Panc1 (cell line): Measurements from ENCODE around the gene APOBR. TPM values are rescaled to one million over a fixed set of nuclear protein-coding genes. Genes with fewer than 3 reads are reported as not detected.

ENCODE experiments used
- ATAC-seq: fragments of 200-7000 bp; cut with Tn5 transposase; 2 replicates; pipeline ENCODE4 v1.9.1; 2020; ENCODE audit warnings: mild to moderate bottlenecking, moderate library complexity
- BruUV-seq: library from RNA; stranded (reverse); fragments of 400-500 nt; replicated peaks from 2 replicates; lab custom pipeline; 2021; lab: Mats Ljungman, UMichigan
- CTCF ChIA-PET: fragments of 300-600 bp; sonication (Branson Sonifier 250); formaldehyde crosslinking; loops from one replicate; lab custom pipeline; 2022; ENCODE audit warnings: antibody characterized with exemption; lab: Charles Lee
- POLR2A ChIA-PET: fragments of 300-600 bp; sonication (Branson Sonifier 250); formaldehyde crosslinking; loops from one replicate; lab custom pipeline; 2022; ENCODE audit warnings: antibody characterized with exemption; lab: Charles Lee
- DNase-seq: peaks from one replicate; pipeline ENCODE4 v3.0.0-alpha.2; 2010; ENCODE audit warnings: low read depth, low spot score
- H3K27ac ChIP-seq: 2 replicates; pipeline ENCODE4 v1.5.1; 2011; ENCODE audit warnings: mild to moderate bottlenecking, low read length, inconsistent platforms
- H3K27me3 ChIP-seq: fragments of 200-500 bp; sonication (Bioruptor generic); 2 replicates; pipeline ENCODE4 v1.6.0; 2014; ENCODE audit warnings: low read length, inconsistent platforms; ENCODE audit not compliant: control insufficient read depth, insufficient read depth
- H3K36me3 ChIP-seq: fragments of 200-500 bp; sonication (Bioruptor generic); 2 replicates; pipeline ENCODE4 v1.5.1; 2014; ENCODE audit warnings: inconsistent platforms, mild to moderate bottlenecking, low read length, moderate library complexity; ENCODE audit not compliant: control insufficient read depth, insufficient read depth
- H3K4me1 ChIP-seq: 2 replicates; pipeline ENCODE4 v1.5.1; 2011; ENCODE audit warnings: inconsistent platforms, mild to moderate bottlenecking, low read length, moderate library complexity; ENCODE audit not compliant: control insufficient read depth, insufficient read depth
- H3K4me3 ChIP-seq, 2 experiments: 2 replicates each; pipeline ENCODE4 v1.5.1; 2011 to 2012; ENCODE audit warnings: low read depth in 2 of 2, low read length in 2 of 2, mild to moderate bottlenecking in 2 of 2, inconsistent platforms in 1 of 2, moderate library complexity in 1 of 2
- H3K9me3 ChIP-seq: fragments of 200-500 bp; sonication (Bioruptor generic); 2 replicates; pipeline ENCODE4 v1.5.1; 2014; ENCODE audit warnings: low read depth, mild to moderate bottlenecking, inconsistent platforms, low read length, moderate library complexity; ENCODE audit not compliant: control insufficient read depth, insufficient read depth
- POLR2AphosphoS5 ChIP-seq: IDR thresholded peaks from 2 replicates; pipeline ENCODE4 v1.6.1; 2012; ENCODE audit warnings: mild to moderate bottlenecking, low read depth, low read length, moderate library complexity
- SIN3A ChIP-seq: IDR thresholded peaks from 2 replicates; pipeline ENCODE4 v1.6.1; 2012; ENCODE audit warnings: low read depth, mild to moderate bottlenecking, low read length, moderate library complexity, borderline replicate concordance; ENCODE audit not compliant: insufficient read depth
- TCF7L2 ChIP-seq: IDR thresholded peaks from 2 replicates; pipeline ENCODE4 v1.6.1; 2011; ENCODE audit warnings: mild to moderate bottlenecking, low read depth, low read length, inconsistent platforms
- in situ Hi-C: cut with HindIII; loops from 2 replicates; pipeline ENCODE4 v1.10.0; 2016; ENCODE audit warnings: low sequenced_read_pairs, low pct_unique_long_range_greater_than_20kb
- intact Hi-C: fragments of 100-400 bp; cut with micrococcal nuclease; formaldehyde crosslinking; loops from one replicate; pipeline ENCODE4 v1.10.0; 2022; ENCODE audit not compliant: unreplicated experiment
- total RNA-seq: library from RNA; stranded (reverse); gene quantifications from one replicate; pipeline ENCODE4 v1.2.1, GENCODE V29; 2021; ENCODE audit not compliant: unreplicated experiment
- TF ChIP-seq, protein P1 (sequence below): fragments of 450-650 bp; IDR thresholded peaks from 2 replicates; pipeline ENCODE4 v1.5.1; 2017; ENCODE audit warnings: mild to moderate bottlenecking
- TF ChIP-seq, protein P2 (sequence below), 2 experiments: IDR thresholded peaks; 2 replicates each; pipeline ENCODE4 v1.6.1; 2011 to 2012; ENCODE audit warnings: low read depth in 2 of 2, control low read depth in 1 of 2, low read length in 1 of 2, mild to moderate bottlenecking in 1 of 2, moderate library complexity in 1 of 2; ENCODE audit not compliant: insufficient read depth in 1 of 2

APOBR gene
- total RNA-seq, 1 experiment from 2014 or later: 0.13 TPM

GRCh38 chr16:28542646-28543045 lies 48.2 kb downstream of the APOBR start:
- ChIA-PET POLR2A (interaction anchor here (0.5 kb wide), 1 partner anchor 67 kb away, joined by 21 read pairs; the partner anchor contains the start of gene SULT1A1), CTCF (no interaction called here)
- Histone ChIP-seq H3K36me3 (no peaks in the 10 kb centered on the region), H3K4me3 (no peak overlapping the region), H3K9me3 (no peaks in the 10 kb centered on the region), H3K27me3 (no peaks in the 10 kb centered on the region), H3K4me1 (peaks cover 17% of the 10 kb centered on the region; the same call in 1 of the 2 replicates), H3K27ac (no peak overlapping the region)
- DNase-seq (no peak), ATAC-seq (no peak)
- no TSS peak for BruUV-seq
- TF ChIP-seq SIN3A: no peak
- no peak for TF ChIP-seq TCF7L2
- TF ChIP-seq, protein P1, sequence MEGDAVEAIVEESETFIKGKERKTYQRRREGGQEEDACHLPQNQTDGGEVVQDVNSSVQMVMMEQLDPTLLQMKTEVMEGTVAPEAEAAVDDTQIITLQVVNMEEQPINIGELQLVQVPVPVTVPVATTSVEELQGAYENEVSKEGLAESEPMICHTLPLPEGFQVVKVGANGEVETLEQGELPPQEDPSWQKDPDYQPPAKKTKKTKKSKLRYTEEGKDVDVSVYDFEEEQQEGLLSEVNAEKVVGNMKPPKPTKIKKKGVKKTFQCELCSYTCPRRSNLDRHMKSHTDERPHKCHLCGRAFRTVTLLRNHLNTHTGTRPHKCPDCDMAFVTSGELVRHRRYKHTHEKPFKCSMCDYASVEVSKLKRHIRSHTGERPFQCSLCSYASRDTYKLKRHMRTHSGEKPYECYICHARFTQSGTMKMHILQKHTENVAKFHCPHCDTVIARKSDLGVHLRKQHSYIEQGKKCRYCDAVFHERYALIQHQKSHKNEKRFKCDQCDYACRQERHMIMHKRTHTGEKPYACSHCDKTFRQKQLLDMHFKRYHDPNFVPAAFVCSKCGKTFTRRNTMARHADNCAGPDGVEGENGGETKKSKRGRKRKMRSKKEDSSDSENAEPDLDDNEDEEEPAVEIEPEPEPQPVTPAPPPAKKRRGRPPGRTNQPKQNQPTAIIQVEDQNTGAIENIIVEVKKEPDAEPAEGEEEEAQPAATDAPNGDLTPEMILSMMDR: no peak
- no peak for TF ChIP-seq POLR2AphosphoS5
- intact Hi-C loops: no loop called here
- in situ Hi-C loops: no loop called here

GRCh38 chr16:28543072-28543471 lies 48.6 kb downstream of the APOBR start:
- Histone ChIP-seq H3K4me3 (no peak overlapping the region), H3K27ac (no peak overlapping the region), H3K9me3 (no peaks in the 10 kb centered on the region), H3K36me3 (no peaks in the 10 kb centered on the region), H3K27me3 (no peaks in the 10 kb centered on the region), H3K4me1 (peaks cover 17% of the 10 kb centered on the region; the same call in 1 of the 2 replicates)
- ATAC-seq: no peak
- no TSS peak for BruUV-seq
- in situ Hi-C loops: no loop called here
- intact Hi-C loops: no loop called here
- ChIA-PET CTCF (no interaction called here), POLR2A (interaction anchor here (0.5 kb wide), 1 partner anchor 67 kb away, joined by 21 read pairs; the partner anchor contains the start of gene SULT1A1)
- TF ChIP-seq TCF7L2 (no peak), SIN3A (no peak), POLR2AphosphoS5 (no peak)
- TF ChIP-seq, protein P2, sequence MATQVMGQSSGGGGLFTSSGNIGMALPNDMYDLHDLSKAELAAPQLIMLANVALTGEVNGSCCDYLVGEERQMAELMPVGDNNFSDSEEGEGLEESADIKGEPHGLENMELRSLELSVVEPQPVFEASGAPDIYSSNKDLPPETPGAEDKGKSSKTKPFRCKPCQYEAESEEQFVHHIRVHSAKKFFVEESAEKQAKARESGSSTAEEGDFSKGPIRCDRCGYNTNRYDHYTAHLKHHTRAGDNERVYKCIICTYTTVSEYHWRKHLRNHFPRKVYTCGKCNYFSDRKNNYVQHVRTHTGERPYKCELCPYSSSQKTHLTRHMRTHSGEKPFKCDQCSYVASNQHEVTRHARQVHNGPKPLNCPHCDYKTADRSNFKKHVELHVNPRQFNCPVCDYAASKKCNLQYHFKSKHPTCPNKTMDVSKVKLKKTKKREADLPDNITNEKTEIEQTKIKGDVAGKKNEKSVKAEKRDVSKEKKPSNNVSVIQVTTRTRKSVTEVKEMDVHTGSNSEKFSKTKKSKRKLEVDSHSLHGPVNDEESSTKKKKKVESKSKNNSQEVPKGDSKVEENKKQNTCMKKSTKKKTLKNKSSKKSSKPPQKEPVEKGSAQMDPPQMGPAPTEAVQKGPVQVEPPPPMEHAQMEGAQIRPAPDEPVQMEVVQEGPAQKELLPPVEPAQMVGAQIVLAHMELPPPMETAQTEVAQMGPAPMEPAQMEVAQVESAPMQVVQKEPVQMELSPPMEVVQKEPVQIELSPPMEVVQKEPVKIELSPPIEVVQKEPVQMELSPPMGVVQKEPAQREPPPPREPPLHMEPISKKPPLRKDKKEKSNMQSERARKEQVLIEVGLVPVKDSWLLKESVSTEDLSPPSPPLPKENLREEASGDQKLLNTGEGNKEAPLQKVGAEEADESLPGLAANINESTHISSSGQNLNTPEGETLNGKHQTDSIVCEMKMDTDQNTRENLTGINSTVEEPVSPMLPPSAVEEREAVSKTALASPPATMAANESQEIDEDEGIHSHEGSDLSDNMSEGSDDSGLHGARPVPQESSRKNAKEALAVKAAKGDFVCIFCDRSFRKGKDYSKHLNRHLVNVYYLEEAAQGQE (IDR thresholded peaks at IDR 0.05; ENCODE audit: insufficient read depth in 1 of 2, low read depth in 2 of 2, low read length in 1 of 2): no peak
- TF ChIP-seq, protein P1: no peak
- DNase-seq: no peak
